ENCODE measurements around the gene SPATA31A3.
"Not testable (repeated sequence)": the region's sequence is repeated elsewhere in the genome, so short reads cannot be mapped to it uniquely, and the experiment has no call there.

SPATA31A3 gene

GRCh38 chr9:66992450-66992849, at the start of gene SPATA31A3:
Gene SPATA31A3 (minus strand): TSS chr9:66992550. CDS start chr9:66992521, 29 bp downstream.
- H3K27ac ChIP-seq; CTCF ChIA-PET; DNase-seq (ENCODE audit: low spot score); POLR2A ChIA-PET (ENCODE audit: low non-redundant PET): not testable (repeated sequence)

- POLR2A ChIA-PET (ENCODE audit: low non-redundant PET); CTCF ChIA-PET; H3K27ac ChIP-seq; DNase-seq (ENCODE audit: low spot score): not testable (repeated sequence)
Measured at GRCh38 chr9:66952576-66952975, 39.8 kb downstream of the SPATA31A3 start.

GRCh38 chr9:66942400-66943155, 49.8 kb downstream of the SPATA31A3 start:
- POLR2A ChIA-PET (ENCODE audit: low non-redundant PET); CTCF ChIA-PET; DNase-seq (ENCODE audit: low spot score); H3K27ac ChIP-seq: not testable (repeated sequence)

- CTCF ChIA-PET; DNase-seq (ENCODE audit: low spot score); POLR2A ChIA-PET (ENCODE audit: low non-redundant PET); H3K27ac ChIP-seq: not testable (repeated sequence)
Measured at GRCh38 chr9:66939878-66940830, 52.2 kb downstream of the SPATA31A3 start.

- POLR2A ChIA-PET (ENCODE audit: low non-redundant PET); DNase-seq (ENCODE audit: low spot score); CTCF ChIA-PET; H3K27ac ChIP-seq: not testable (repeated sequence)
Measured at GRCh38 chr9:66938322-66938721, 54.0 kb downstream of the SPATA31A3 start.

GRCh38 chr9:66937662-66938061, 54.7 kb downstream of the SPATA31A3 start:
- CTCF ChIA-PET; H3K27ac ChIP-seq; DNase-seq (ENCODE audit: low spot score); POLR2A ChIA-PET (ENCODE audit: low non-redundant PET): not testable (repeated sequence)

All from RWPE1 (cell line).